GM21717 (cell line): Measurements from ENCODE around the gene HSPG2.
"Not testable (repeated sequence)": the region's sequence is repeated elsewhere in the genome, so short reads cannot be mapped to it uniquely, and the experiment has no call there.

Experiments used
- ATAC-seq: cut with Tn5 transposase; IDR thresholded peaks from one replicate; pipeline ENCODE4 v1.9.1; 2021; ENCODE audit warnings: mild to moderate bottlenecking, moderate library complexity; ENCODE audit not compliant: unreplicated experiment

The HSPG2 gene

DNA sequence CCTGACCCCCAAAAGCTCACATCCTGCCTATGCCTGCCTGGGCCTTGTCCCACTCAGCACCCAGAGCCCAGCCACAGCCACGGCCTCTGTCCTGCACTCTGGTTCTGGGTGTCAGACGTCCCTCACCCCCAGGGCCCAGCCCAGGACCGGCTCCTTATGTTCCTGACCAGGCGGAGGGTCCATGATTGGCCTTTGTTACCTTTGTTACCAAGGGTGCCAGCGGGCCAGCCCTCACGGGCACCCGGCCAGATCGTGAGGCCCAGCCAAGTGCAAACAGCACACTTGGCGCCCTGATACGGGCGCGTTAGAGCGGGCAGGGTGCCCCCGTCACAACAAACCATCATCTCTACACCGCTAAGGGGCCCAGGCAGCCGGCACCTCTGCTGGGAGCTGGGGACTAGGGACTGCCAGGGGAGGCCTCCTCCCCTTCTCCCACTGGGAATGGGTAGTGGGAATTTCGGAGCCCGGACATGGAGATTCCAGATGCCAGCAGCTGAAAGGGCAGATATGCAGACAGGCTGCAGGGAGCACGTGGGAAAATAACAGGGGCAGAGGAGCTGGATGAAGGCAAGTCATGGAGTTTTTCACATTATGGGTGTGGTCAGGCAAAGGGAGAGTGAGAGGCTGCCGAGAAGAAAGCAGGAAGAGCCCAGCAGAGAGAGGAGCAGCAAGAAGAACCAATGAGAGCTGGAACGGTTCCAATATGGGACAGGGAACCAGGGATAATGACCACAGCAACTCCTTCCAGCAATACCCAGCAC is 22.1 kb downstream of the HSPG2 start:
- ATAC-seq = no peak

DNA sequence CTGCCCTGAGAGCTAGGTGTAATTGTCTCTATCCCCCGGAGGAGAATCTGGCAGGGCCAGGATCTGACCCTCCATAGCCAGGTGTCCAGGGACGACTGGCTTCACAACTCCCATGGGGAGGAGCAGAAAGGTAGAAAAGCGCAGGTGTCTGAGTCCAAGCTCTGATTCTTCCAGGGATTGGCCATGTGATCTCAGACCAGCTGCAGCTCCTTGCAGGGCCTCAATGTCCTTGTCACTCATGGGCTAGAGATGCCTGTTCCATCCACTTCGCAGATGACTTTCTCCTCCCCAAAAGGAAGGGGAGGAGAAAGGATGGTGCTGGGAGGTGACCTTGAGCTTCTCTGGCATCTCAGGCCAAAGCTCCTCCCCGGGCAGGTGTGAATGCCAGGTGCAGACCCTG is 22.7 kb downstream of the HSPG2 start:
- ATAC-seq = no peak

DNA sequence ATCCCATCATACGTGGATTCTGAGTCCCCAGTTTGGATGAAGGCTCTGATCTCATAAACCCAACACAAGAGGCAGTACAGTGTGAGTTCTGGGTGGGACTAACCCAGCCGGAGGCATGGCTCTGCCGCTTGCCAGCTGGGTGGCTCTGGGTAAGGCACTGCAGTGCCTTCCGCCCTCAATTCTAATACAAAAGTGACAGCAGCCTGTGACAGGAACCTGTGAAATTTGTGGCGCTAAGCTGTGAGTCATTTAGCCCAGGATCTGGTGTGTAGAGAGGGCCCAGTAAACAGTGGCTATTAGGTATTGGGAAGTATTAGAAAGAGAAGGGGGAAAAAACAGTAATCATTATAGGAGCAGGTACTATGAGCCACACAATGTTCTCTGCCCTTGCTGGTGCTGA is 23.3 kb downstream of the HSPG2 start:
- ATAC-seq = no peak

DNA sequence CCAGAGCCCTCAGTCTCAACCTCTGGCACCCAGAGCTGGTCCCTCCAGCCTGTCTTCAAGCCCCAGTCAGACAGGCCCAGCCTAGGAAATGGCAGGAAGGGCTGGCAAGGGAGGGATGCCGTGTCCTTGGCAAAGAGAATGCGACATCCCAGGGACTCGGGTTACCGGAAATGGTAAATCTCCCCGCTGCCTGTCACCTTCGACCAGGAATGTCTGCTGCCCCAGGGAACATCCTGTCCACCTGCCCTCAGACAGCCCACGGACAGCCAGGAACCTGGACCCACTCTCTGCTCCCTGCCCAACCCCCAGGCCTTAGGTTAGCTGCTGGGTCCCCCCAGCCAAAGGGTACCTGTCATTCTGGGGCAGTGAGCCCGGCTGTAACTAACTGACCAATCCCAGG is 23.9 kb downstream of the HSPG2 start:
- no peak for ATAC-seq

DNA sequence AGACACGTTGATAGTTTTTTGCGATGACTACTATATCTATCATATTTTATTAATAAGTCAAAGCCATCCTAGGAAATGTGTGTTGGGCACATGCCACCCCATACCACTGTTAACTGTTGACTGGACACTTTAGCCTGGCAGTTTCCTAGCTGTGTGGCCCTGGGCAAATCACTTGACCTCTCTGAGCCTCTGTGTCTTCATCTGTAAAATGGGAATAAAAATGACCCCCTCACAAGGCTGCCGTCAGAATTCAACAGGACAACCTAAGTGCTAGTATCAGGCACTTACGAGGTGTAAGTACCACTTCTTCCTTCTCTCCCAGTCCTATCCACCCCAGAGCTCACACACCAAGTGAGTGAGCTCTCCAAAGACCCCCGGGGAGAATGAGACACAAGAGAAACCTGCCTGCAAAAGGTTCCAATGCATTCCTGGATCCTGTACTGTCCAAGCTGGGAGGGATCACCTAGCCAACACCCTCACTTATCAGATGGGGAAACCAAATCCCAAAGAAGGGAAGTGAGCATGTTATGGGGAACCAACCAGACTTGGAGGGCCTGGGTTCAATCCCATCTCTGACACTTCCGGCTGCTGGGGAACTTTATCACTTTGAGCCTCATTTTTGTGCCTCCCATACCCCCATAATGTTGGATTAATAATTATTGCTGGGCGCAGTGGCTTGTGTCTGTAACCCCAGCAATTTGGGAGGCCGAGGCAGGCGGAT is 24.9 kb downstream of the HSPG2 start:
- ATAC-seq = no peak

DNA sequence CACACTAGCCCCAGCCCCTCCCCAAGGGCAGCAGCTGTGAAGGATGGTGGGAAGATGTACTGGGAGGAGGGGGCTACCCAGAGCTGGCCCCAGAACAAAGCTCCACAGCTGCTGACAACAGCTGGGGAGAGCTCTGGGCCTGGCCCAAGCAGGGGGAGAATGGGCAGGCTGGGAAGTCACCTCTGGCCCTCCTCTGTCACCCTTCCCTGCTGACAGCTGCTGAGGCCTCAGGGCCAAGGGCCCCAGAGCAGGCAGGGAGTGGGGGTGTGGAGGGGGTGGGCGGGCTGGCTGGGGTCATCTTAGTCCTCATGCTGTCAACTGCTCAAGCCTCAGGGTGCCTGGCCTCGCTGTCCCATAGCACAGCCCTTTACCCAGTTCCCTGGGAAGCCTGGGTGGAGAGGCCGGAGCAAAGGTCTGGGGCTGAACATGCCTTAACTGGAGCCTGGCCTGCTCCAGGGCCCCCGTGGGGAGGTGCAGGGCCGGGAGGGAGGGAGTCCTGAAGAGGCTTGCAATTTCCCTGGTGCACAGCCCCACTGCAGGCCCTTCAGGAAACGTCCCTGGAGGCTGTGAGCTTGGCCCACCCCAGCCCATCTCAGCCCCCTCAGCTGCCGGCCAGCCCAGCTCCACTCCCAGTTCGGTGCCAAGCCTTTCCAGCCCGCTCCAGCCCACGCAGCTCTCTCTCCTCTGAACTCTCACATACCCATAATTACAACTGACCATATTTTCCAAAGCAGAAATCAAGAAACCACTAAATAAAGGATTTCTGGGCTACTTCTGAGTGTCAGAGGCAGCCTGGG is 25.7 kb downstream of the HSPG2 start:
- ATAC-seq = no peak

DNA sequence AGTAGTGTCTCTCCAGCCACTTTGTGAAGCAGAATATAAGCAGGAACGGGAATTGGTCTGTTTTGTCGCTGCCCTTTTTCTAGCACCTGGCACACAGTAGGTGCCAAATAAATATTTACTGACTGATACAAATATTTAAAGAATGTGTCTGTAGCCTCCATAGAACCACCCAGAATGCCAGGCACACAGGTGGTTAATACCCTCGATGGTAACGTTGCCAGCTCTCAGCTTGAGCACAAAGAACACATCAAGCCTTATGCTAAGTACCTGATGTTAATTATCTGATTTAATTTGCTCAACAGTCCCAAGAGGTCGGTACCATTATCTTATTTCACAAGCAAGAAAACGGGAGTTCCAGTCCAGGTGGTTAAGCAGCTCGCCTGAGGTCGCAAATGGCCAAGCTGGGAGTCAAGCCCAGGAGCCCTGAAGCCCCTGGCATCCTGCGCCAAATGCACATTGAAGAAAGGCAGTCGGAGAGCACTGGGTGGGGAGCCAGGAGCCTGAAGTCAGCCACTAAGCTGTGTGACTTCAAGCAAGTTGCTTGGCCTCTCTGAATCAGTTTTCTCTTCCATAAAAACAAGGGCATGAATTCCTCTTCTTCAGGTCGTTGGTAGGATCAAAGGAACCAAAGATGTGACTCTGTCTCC is 26.4 kb downstream of the HSPG2 start:
- ATAC-seq = no peak

DNA sequence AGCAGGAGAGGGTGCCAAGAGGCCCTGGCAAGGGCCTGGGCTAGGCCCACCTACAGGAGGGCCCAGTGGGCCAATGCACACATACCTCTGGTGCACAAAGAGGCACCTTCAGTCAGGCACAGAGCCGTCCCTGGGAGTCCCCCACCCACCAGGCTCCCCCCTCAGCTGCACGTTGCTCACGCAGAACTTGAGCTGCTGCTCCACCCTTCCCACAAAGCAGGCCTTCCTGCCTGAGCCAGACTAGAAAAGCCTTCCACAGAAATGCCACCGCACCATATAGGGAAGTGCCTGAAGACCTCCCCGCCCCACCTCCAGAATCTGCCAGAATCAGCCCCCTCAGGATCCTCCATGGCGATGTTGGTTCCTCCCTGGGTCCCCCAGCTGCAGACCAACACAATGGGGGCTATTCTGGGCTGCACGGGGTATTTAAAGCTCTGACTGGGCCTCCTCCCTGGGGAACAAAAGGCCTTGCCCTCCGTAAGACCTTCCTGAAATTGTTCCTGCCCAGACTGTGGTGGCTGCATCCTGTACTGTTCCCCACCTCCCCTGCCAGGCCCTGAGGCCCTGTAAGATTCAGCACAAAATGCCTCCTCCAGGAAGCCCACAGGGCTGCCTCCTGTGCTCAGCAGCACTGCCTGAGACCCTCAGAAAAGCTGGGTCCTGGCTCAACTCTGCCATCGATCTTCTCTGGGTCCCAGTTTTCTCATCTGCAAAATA is 27.2 kb downstream of the HSPG2 start:
- no peak for ATAC-seq

DNA sequence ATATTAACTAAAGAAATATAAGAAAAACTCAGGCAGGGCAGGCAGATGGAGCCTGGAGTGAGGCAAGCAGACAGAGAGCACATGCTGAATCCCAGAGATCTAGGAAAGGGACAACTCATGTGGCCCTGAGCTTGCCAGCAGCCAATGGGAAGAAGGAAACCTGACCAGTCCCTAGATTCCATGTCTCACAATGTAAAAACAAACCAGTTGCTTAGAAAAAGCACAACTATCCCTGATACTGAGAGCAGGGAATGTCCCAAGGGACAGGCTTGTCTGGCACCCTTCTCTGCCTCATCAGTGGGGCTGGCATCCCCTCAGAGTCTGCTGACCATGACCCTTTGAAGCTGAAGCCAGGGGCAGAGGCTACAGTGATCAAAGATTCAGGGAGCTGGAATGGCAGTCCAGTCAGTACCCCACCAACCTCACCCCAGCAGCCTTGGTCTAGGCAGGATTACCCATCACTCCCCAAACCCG is 27.8 kb downstream of the HSPG2 start:
- ATAC-seq = no peak

DNA sequence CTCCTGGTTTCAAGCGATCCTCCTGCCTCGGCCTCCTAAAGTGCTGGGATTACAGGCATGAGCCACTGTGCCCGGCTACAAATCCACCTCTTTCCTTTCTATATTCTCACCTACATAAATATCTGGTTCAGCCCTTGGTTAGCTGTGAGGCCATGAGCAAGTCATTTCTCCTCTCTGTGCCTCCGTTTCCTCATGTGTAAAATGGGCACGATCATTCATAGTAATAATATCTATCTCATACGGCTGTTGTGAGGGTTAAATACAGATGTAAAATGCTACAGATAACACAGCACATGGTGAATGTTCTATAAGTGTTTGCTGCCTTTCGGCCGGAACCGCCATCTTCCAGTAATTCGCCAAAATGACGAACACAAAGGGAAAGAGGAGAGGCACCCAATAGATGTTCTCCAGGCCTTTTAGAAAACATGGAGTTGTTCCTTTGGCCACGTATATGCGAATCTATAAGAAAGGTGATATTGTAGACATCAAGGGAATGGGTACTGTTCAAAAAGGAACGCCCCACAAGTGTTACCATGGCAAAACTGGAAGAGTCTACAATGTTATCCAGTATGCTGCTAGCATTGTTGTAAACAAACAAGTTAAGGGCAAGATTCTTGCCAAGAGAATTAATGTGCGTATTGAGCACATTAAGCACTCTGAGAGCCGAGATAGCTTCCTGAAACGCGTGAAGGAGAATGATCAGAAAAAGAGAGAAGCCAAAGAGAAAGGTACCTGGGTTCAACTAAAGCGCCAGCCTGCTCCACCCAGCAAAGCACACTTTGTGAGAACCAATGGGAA is 29.2 kb downstream of the HSPG2 start:
- not testable (repeated sequence) for ATAC-seq

DNA sequence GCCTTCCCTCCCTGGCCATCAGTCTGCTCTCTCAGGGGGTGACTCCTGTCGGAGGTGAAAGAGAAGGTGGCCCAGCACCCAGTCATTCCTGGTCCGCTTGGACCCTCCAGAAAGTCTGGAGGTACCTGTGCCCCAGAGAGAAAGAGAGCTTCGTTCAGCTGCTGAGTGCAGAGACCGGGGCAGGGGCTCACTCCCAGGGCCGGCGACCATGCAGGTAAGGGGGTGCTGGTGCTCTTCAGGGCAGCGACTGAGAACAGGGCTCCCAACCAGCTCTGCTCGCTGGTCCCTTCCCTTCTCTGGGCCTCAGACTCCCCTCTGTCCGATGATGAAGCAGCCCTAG is 30.1 kb downstream of the HSPG2 start:
- no peak for ATAC-seq

DNA sequence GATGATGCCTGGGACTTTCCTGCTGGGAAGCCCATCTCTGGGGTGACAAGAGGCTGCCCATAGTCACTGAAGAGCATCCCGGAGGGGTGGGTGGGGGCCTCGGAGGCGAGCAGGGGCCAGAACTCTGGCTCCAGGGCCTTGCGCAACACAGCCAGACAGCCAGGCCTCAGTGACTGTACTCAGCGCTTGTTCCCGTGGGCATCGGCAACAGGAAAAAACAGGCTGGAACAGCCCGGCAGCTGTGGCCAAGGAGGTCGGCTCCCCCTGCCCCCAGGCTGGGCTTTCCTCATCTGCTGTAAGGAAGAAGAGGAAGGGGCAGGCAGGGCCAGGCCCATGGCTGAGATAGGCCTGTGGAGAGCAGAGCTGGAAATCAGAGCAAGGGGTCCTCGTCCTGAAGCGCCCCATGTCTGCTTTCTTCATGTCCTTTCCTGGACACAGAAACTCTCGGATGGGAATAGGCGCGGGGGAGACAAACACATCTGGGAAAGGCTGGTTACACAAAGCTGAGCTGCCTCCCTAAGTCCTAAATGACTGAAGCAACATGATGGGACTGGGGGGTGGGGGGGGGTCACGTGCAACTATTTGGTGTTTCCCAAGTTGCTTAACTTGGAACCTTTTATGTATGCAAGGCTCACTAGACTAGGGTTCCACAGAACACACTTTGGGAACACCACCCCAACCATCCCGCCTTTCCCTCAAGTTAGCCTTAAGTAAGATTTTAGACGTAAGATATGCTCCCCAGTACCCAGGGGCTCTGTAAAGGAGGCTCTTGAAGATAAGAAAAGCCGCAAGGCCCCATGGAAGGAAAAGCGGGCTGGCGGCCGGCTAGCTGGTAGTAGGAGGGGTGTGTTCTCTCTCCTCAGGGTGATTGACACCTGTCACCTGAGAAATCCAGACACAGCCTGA is 30.7 kb downstream of the HSPG2 start:
- no peak for ATAC-seq

DNA sequence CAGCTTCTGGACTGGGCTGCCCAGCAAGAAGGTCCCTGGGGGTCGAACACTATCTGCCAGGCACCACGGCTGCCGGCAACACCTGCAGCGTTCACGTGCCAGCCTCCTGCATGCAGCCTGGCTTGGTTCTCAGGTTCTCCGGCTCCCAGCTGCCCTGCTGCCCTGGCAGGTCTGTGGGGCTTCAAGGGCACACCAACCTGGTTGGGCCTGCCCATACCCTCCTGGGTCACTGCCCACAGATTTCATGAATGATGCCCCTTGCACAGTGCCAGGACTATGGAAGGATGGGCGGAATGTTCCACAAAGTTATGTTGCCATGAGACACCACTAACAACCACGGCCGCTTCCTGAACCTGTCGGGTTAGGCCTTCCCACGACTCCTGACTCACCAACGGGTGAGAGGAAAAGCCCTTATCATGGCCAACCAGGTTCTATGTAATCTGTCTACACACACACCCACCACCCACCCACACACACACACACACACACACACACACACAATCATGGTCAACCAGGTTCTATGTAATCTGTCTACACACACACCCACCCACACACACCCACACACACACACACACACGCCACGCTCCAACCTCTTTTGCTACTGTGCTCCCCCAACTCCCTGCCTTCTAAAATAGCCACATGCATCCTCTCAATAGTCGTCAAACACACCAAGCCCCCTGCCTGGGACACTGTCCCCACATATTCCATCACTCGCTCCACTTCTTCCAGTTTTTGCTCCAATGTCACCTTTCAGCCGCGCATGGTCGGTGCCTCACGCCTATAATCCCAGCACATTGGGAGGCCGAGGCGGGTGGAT is 32.2 kb downstream of the HSPG2 start:
- ATAC-seq = no peak

DNA sequence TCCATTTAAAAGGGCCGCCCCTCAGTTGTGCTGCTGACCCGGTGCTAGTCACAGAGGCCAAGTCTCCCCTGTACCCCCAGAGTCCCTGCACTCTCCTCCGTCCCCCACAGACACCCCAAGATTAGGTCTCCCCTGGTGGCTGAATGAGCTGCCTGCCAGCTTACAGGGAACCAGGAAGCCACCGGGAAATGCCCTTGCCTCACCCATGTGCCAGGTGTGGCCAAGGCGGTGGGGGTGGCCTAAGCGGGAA is 32.7 kb downstream of the HSPG2 start:
- ATAC-seq = no peak

DNA sequence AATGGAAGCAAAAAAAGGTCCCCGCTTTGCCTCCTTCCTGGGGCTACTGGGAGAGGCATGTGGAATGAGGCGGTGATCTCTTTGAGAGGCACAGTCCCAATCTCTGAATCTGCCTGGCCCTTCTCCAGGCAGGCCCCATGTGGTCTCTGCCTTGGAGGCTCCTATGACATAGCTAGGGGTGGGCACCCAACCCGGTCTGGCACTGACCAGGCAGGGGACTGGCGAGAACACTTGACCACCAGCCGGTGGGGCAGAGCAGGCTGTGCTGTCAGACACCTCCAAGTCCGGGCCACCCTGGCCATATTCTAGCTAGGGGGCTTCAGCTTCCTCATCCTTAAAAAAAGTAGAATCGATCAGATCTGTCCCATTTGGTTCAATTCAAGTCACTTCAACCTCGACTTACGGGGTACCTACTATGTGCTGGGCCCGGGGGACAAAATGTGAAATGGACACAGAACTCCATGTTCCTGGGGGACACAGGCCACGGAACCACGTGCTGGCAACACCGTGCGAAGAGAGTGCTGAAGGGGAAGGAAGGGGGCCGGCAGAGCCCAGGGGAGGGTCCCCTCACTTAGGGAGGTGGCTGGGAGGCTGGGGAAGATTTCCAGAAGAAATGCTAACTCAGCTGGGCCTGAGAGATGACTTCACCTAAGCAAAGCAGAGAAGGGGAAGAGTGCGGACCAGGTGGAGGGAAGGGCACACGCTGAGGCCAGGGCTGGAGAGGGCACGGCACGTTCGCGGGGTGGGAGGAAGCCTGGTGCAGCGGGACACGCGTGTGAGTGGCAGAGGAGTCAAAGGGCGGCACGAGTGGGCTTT is 33.3 kb downstream of the HSPG2 start:
- no peak for ATAC-seq

DNA sequence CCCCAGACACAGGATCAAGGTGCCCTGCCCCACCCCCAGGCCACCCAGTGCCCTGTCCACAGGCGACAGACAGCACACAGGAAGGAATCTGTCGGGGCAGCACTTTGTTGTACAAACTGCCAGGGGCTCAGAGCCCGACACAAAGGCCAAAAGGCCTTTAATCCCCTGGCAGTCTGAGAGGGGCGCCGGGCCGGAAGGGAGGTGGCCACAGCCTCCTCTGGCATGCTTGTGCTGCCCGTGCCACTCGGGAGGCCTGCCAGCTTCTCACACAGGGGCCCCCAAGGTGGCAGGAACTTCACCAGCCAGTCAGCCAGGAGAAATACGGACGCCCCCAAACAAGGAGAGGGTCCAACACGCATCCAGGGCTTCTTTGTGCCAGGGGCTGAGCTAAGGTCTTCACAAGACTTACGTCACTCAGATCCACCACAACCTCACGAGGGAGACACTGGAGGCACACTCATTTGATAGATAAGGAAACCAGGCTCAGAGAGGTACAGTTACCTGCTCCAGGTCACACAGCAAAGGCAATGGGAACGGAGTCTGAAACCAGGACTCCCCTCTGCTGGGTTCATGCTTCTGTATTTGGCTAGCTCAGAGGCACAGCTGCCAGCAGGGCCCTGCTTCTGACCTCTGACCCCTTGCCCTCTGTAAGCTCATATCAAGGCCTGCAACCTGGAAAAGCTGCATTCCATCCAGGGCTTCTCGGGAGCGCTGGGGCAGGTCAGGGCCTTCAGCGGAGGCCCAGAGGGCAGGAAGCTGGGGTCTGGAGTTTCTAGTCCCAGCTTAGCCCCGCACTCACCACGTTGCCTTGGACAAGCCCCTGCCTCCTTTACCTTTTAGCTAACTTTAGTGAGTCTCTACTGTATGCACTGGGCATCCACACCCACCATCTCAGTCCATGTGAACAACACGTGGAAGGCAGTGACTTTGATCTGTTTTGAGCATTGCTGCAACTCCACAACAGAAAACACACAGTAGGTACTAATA is 34.8 kb downstream of the HSPG2 start:
- no peak for ATAC-seq
